Subcutaneous abdominal adipose tissue (tissue), 5 donors: Measurements from ENCODE around the gene ATP5PD.
"Not testable (repeated sequence)": the region's sequence is repeated elsewhere in the genome, so short reads cannot be mapped to it uniquely, and the experiment has no call there.

Experiments
- H3K27ac ChIP-seq: one replicate; pipeline ENCODE4 v1.7.0; 2013; ENCODE audit warnings: low read depth, mild to moderate bottlenecking, inconsistent platforms, low read length, moderate library complexity
- H3K27me3 ChIP-seq, 5 donors: one replicate each; pipeline ENCODE4 v1.7.0; 2013; ENCODE audit warnings: low read length in 5 of 5, inconsistent platforms in 1 of 5; ENCODE audit not compliant: control insufficient read depth in 5 of 5, insufficient read depth in 4 of 5
- H3K36me3 ChIP-seq, 5 donors: one replicate each; pipeline ENCODE4 v1.7.0; 2013; ENCODE audit warnings: low read length in 5 of 5; ENCODE audit not compliant: control insufficient read depth in 5 of 5, insufficient read depth in 5 of 5
- H3K4me1 ChIP-seq, 5 donors: one replicate each; pipeline ENCODE4 v1.7.0; 2013; ENCODE audit warnings: low read length in 5 of 5, mild to moderate bottlenecking in 3 of 5, moderate library complexity in 1 of 5; ENCODE audit not compliant: control insufficient read depth in 5 of 5, insufficient read depth in 5 of 5
- H3K4me3 ChIP-seq, 5 donors: one replicate each; pipeline ENCODE4 v1.7.0; 2013; ENCODE audit warnings: low read length in 5 of 5, low read depth in 1 of 5
- H3K9ac ChIP-seq, 5 donors: one replicate each; pipeline ENCODE4 v1.7.0; 2013; ENCODE audit warnings: low read length in 5 of 5, mild to moderate bottlenecking in 4 of 5, moderate library complexity in 3 of 5
- H3K9me3 ChIP-seq, 5 donors: one replicate each; pipeline ENCODE4 v1.7.0; 2013; ENCODE audit warnings: low read length in 5 of 5; ENCODE audit not compliant: control insufficient read depth in 5 of 5
- donor health status: healthy.
- donor health status: healthy.
- donor health status: healthy.
- donor health status: healthy.
- donor health status: healthy.

Gene ATP5PD

GRCh38 chr17:75026650-75027049 is 20.1 kb downstream of the ATP5PD start:
- not testable (repeated sequence) for H3K9ac ChIP-seq, H3K4me1 ChIP-seq, H3K4me3 ChIP-seq, H3K27ac ChIP-seq, H3K9me3 ChIP-seq, H3K27me3 ChIP-seq
- peaks cover 0 to 12% (median 11%) of the 10 kb centered on the region in 5 donors for H3K36me3 ChIP-seq

GRCh38 chr17:75025398-75025734 is 21.4 kb downstream of the ATP5PD start:
- not testable (repeated sequence) for H3K27ac ChIP-seq, H3K4me1 ChIP-seq, H3K27me3 ChIP-seq, H3K9me3 ChIP-seq, H3K4me3 ChIP-seq, H3K9ac ChIP-seq
- peaks cover 3 to 25% (median 24%) of the 10 kb centered on the region in 5 donors for H3K36me3 ChIP-seq

- H3K4me3 ChIP-seq = no peak overlapping the region
- no peak overlapping the region for H3K9ac ChIP-seq
- H3K9me3 ChIP-seq = peaks cover 0 to 4% (median 0%) of the 10 kb centered on the region in 5 donors
- H3K27ac ChIP-seq = no peak overlapping the region
- no peaks in the 10 kb centered on the region for H3K27me3 ChIP-seq
- H3K4me1 ChIP-seq = no peaks in the 10 kb centered on the region
- H3K36me3 ChIP-seq = peaks cover 3 to 31% (median 28%) of the 10 kb centered on the region in 5 donors
Observed at GRCh38 chr17:75024686-75025397, 21.9 kb downstream of the ATP5PD start.

- H3K9me3 ChIP-seq = no peaks in the 10 kb centered on the region
- H3K4me3 ChIP-seq = no peak overlapping the region
- no peak overlapping the region for H3K9ac ChIP-seq
- no peaks in the 10 kb centered on the region for H3K4me1 ChIP-seq
- H3K27me3 ChIP-seq = no peaks in the 10 kb centered on the region
- H3K27ac ChIP-seq = no peak overlapping the region
- peaks cover 5 to 54% (median 40%) of the 10 kb centered on the region in 5 donors for H3K36me3 ChIP-seq
Observed at GRCh38 chr17:75020331-75021110, 26.2 kb downstream of the ATP5PD start.

GRCh38 chr17:75019710-75020109 is 27.1 kb downstream of the ATP5PD start:
- no peak overlapping the region for H3K9ac ChIP-seq
- H3K36me3 ChIP-seq = peaks cover 5 to 54% (median 40%) of the 10 kb centered on the region in 5 donors
- H3K27ac ChIP-seq = no peak overlapping the region
- H3K27me3 ChIP-seq = no peaks in the 10 kb centered on the region
- H3K9me3 ChIP-seq = no peaks in the 10 kb centered on the region
- no peaks in the 10 kb centered on the region for H3K4me1 ChIP-seq
- H3K4me3 ChIP-seq = no peak overlapping the region

- Histone ChIP-seq H3K9ac (no peak overlapping the region), H3K36me3 (peaks cover 5 to 54% (median 40%) of the 10 kb centered on the region in 5 donors), H3K4me3 (no peak overlapping the region), H3K27ac (no peak overlapping the region), H3K9me3 (no peaks in the 10 kb centered on the region), H3K27me3 (no peaks in the 10 kb centered on the region), H3K4me1 (no peaks in the 10 kb centered on the region)
Observed at GRCh38 chr17:75019146-75019545, 27.6 kb downstream of the ATP5PD start.

GRCh38 chr17:75013092-75013559 is 33.6 kb downstream of the ATP5PD start:
- no peaks in the 10 kb centered on the region for H3K9me3 ChIP-seq
- no peaks in the 10 kb centered on the region for H3K27me3 ChIP-seq
- H3K36me3 ChIP-seq = peaks cover 0 to 9% (median 6%) of the 10 kb centered on the region in 5 donors
- peak overlapping the region; percentile 73 to 97 (median 89) for H3K9ac ChIP-seq
- H3K27ac ChIP-seq = peak overlapping the region; percentile 85
- H3K4me1 ChIP-seq = peaks cover 8 to 28% (median 27%) of the 10 kb centered on the region in 5 donors
- peak overlapping the region; percentile 77 to 97 (median 95) for H3K4me3 ChIP-seq

GRCh38 chr17:75012346-75013091 is 34.2 kb downstream of the ATP5PD start, which contains the start of gene MRPL58:
MRPL58 (plus strand) TSS chr17:75012670; CDS start chr17:75012687, 17 bp downstream.
- Histone ChIP-seq H3K4me3 (peak within 1 kb of the TSS; percentile 77 to 97 (median 95)), H3K27me3 (no peaks in the 10 kb centered on the region), H3K27ac (peak within 1 kb of the TSS; percentile 85), H3K4me1 (peaks cover 8 to 28% (median 27%) of the 10 kb centered on the region in 5 donors), H3K9me3 (no peaks in the 10 kb centered on the region), H3K36me3 (peaks cover 0 to 9% (median 4%) of the 10 kb centered on the region in 5 donors), H3K9ac (peak within 1 kb of the TSS; percentile 73 to 97 (median 89))

GRCh38 chr17:75012096-75012345 is 34.7 kb downstream of the ATP5PD start:
- no peaks in the 10 kb centered on the region for H3K27me3 ChIP-seq
- H3K36me3 ChIP-seq = peaks cover 0 to 9% (median 4%) of the 10 kb centered on the region in 5 donors
- H3K9ac ChIP-seq = peak overlapping the region; percentile 56 to 97 (median 89)
- peak overlapping the region; percentile 85 for H3K27ac ChIP-seq
- H3K9me3 ChIP-seq = no peaks in the 10 kb centered on the region
- H3K4me1 ChIP-seq = peaks cover 8 to 28% (median 27%) of the 10 kb centered on the region in 5 donors
- peak overlapping the region; percentile 73 to 97 (median 88) for H3K4me3 ChIP-seq
